ENCODE data around the gene IMPA2.

DNA sequence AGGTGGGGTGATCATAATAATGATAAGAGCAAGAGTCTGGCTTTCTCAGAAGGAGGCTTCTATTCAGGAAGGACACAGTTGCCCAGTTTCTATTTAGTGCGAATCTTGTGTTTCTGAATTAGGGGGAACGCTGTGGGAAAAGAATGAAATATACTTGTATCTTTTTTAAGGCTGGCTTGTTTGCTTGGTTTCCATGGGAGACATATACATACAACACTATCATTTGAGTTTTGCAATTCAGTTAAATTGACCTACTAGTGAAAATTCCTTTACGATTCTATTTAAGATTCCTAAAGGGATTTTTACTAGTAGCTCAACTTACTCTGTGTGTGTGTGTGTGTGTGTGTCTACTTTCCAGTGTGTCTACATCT is 87.6 kb downstream of the IMPA2 start:
- TF ChIP-seq, protein P1, sequence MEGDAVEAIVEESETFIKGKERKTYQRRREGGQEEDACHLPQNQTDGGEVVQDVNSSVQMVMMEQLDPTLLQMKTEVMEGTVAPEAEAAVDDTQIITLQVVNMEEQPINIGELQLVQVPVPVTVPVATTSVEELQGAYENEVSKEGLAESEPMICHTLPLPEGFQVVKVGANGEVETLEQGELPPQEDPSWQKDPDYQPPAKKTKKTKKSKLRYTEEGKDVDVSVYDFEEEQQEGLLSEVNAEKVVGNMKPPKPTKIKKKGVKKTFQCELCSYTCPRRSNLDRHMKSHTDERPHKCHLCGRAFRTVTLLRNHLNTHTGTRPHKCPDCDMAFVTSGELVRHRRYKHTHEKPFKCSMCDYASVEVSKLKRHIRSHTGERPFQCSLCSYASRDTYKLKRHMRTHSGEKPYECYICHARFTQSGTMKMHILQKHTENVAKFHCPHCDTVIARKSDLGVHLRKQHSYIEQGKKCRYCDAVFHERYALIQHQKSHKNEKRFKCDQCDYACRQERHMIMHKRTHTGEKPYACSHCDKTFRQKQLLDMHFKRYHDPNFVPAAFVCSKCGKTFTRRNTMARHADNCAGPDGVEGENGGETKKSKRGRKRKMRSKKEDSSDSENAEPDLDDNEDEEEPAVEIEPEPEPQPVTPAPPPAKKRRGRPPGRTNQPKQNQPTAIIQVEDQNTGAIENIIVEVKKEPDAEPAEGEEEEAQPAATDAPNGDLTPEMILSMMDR (IDR thresholded peaks at IDR 0.05), result no peak
- no peak for TF ChIP-seq POLR2A (IDR thresholded peaks at IDR 0.05)
